Stomach (tissue), 4 donors: ENCODE data around the gene HOXD10.

Experiments used
- EP300 ChIP-seq: sonication (generic); formaldehyde crosslinking; IDR thresholded peaks from one replicate; pipeline ENCODE4 v1.6.1; 2017; ENCODE audit warnings: antibody characterized with exemption
- POLR2A ChIP-seq, 4 donors: fragments of 450-650 bp; IDR thresholded peaks; one replicate each; pipeline ENCODE4 v1.6.1; 2016; ENCODE audit warnings: antibody characterized with exemption in 4 of 4, control low read depth in 2 of 4, mild to moderate bottlenecking in 1 of 4, moderate library complexity in 1 of 4
- TF ChIP-seq, protein P1 (sequence below), 7 experiments: fragments of 450-650 bp in 4 of 7; fragments of 200-600 bp in 3 of 7; sonication (generic) in 3 of 7; IDR thresholded peaks; one replicate each; pipeline ENCODE4 v1.5.1; 2016 to 2019; ENCODE audit warnings: antibody characterized with exemption in 7 of 7, control low read depth in 2 of 7, mild to moderate bottlenecking in 1 of 7

DNA sequence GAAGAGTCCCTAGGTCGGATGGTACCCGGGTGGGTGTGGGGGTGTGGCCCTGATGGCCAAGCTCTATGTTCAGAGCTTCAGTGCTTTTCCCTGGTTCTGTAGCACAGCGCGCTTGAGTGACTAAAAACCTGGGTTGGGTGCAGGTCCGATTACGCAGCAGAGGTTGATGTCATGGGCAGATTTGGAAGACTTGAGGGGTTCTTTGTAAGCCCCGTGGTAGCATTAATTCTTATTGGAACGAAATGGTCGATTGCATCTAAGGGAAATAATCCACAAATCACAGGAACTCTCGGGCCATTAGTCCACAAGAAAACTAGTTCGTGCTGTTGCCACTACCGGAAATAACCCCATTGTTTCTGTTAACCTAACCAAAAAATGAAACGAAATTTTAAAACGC, 21.9 kb downstream of the HOXD10 start:
- TF ChIP-seq, protein P1, sequence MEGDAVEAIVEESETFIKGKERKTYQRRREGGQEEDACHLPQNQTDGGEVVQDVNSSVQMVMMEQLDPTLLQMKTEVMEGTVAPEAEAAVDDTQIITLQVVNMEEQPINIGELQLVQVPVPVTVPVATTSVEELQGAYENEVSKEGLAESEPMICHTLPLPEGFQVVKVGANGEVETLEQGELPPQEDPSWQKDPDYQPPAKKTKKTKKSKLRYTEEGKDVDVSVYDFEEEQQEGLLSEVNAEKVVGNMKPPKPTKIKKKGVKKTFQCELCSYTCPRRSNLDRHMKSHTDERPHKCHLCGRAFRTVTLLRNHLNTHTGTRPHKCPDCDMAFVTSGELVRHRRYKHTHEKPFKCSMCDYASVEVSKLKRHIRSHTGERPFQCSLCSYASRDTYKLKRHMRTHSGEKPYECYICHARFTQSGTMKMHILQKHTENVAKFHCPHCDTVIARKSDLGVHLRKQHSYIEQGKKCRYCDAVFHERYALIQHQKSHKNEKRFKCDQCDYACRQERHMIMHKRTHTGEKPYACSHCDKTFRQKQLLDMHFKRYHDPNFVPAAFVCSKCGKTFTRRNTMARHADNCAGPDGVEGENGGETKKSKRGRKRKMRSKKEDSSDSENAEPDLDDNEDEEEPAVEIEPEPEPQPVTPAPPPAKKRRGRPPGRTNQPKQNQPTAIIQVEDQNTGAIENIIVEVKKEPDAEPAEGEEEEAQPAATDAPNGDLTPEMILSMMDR (IDR thresholded peaks at IDR 0.05) = no peak
- TF ChIP-seq POLR2A (IDR thresholded peaks at IDR 0.05) = no peak
- no peak for TF ChIP-seq EP300
